ENCODE measurements around the gene FIGNL1. TPM values are rescaled to one million over a fixed set of nuclear protein-coding genes. Genes with fewer than 3 reads are reported as not detected.

Gene FIGNL1
- total and polyA plus RNA-seq, 8 donors: 1.3 to 4.1 (median 2.7) TPM

DNA sequence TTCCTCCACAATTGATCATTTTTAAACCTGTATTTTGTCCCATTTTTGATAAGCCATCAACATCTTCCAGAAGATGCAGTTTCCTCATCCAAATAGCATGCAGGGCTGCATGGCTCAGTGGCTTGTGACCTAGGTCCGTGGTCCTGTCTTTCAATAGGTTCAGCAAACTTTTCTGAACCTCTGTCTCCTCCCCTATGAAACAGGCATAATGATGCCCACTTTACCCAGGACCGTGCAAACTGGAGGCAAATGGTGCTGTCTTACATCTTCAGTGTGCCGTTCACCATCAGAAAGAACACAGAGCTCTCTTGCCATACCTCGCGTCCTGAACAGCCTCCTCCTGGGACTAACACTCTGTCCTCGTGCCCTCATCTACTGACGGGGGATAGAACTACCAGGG is 22.3 kb upstream of the FIGNL1 start:
- Histone ChIP-seq H3K4me1 (peaks cover 0 to 4% (median 0%) of the 10 kb centered on the region in 3 donors), H3K9me3 (no peaks in the 10 kb centered on the region), H3K4me3 (no peak overlapping the region), H3K36me3 (no peaks in the 10 kb centered on the region), H3K27ac (no peak overlapping the region), H3K27me3 (no peaks in the 10 kb centered on the region)
- no peak for DNase-seq
- intact Hi-C loops (cut with DNase I): loop anchor here in 2 of 3 donors (5.0 to 10.0 kb wide), 4 partner anchors 112 to 680 kb away; no protein-coding TSS in a partner anchor
- TF ChIP-seq, protein P1, sequence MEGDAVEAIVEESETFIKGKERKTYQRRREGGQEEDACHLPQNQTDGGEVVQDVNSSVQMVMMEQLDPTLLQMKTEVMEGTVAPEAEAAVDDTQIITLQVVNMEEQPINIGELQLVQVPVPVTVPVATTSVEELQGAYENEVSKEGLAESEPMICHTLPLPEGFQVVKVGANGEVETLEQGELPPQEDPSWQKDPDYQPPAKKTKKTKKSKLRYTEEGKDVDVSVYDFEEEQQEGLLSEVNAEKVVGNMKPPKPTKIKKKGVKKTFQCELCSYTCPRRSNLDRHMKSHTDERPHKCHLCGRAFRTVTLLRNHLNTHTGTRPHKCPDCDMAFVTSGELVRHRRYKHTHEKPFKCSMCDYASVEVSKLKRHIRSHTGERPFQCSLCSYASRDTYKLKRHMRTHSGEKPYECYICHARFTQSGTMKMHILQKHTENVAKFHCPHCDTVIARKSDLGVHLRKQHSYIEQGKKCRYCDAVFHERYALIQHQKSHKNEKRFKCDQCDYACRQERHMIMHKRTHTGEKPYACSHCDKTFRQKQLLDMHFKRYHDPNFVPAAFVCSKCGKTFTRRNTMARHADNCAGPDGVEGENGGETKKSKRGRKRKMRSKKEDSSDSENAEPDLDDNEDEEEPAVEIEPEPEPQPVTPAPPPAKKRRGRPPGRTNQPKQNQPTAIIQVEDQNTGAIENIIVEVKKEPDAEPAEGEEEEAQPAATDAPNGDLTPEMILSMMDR (IDR thresholded peaks at IDR 0.05): no peak
- WGBS, 2 donors: 94 to 99% methylated on average over 7 of the region's 7 CpGs
- ATAC-seq: no peak
- FAIRE-seq: no peak

DNA sequence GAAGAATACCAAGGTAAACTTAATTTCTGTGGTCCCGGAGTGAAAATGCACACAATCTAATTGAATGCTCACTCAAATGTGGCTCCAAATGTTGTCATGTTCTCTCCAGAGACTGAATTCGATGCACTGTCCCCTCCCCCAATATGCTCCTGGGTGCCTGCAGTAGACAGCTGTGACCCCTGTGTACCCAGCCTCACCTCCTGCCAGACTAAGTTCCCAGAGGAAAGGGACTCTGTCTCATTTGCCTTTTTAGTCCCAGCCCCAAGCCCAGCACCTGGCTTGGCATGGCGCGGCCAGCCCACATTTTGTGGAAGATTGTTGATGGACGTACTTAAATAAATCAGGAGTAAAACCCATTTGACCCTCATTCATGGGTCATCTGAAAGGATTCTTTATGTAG is 21.8 kb upstream of the FIGNL1 start:
- intact Hi-C loops (cut with DNase I): loop anchor here in 2 of 3 donors (5.0 to 10.0 kb wide), 4 partner anchors 113 to 680 kb away; no protein-coding TSS in a partner anchor
- Histone ChIP-seq H3K27ac (no peak overlapping the region), H3K4me1 (peaks cover 0 to 4% (median 0%) of the 10 kb centered on the region in 3 donors), H3K36me3 (no peaks in the 10 kb centered on the region), H3K4me3 (no peak overlapping the region), H3K27me3 (no peaks in the 10 kb centered on the region), H3K9me3 (no peaks in the 10 kb centered on the region)
- TF ChIP-seq, protein P1 (IDR thresholded peaks at IDR 0.05): no peak
- FAIRE-seq (no peak), ATAC-seq (no peak), DNase-seq (no peak)
- 90 to 93% methylated on average over 5 of the region's 5 CpGs for WGBS, 2 donors

DNA sequence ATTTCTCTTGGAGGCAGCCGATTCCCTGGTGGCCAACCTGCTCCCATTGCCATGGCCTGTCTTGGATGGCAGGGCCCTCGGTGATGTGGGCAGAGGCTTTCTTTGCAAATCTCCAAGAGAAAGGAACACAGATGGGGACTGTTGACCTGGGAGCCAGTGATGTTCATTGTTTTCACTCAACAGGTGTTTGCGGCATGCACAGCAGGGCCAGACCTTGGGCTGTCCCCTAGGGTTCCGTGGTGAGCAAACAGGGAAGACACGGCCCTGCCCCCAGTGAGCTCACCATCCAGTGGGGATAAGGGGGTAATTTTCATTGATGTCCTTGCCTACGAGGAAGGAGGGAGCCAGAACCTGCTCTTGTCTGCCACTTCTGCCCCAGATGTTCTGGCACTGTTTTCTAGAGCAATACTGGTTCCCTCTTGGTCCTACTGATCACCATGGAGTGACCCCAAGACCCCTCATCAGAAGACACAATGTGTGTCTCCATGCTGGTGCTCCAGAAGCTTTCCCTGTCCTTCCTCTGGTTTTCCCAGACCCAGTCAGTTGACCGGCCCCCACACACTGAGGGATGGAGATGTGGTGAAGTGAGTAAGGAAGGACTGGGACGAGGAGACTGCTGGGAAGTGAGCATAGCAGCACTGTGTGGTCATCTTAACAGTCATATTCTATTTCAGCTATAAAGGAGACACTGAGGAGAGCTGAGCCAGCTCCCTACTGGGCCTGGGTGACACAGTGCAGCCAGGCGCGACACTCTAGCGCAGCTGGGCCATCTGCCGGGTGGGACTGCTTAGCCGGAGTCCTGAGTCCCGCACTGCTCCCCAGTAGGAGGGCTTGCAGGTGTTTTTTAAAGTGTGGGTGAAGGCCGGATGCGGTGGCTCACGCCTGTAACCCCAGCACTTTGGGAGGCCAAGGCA is 20.4 kb upstream of the FIGNL1 start:
- TF ChIP-seq, protein P1 (IDR thresholded peaks at IDR 0.05): no peak
- FAIRE-seq: no peak
- no peaks in the 10 kb centered on the region for H3K27me3 ChIP-seq
- no peaks in the 10 kb centered on the region for H3K9me3 ChIP-seq
- H3K27ac ChIP-seq: no peak overlapping the region
- no peaks in the 10 kb centered on the region for H3K36me3 ChIP-seq
- H3K4me3 ChIP-seq: no peak overlapping the region
- H3K4me1 ChIP-seq: peaks cover 0 to 4% (median 0%) of the 10 kb centered on the region in 3 donors
- DNase-seq: no peak
- no peak for ATAC-seq
- WGBS, 2 donors: 94% methylated on average over 17 of the region's 17 CpGs
- intact Hi-C loops (cut with DNase I): loop anchor here in 2 of 3 donors (5.0 to 10.0 kb wide), 4 partner anchors 114 to 682 kb away; no protein-coding TSS in a partner anchor

DNA sequence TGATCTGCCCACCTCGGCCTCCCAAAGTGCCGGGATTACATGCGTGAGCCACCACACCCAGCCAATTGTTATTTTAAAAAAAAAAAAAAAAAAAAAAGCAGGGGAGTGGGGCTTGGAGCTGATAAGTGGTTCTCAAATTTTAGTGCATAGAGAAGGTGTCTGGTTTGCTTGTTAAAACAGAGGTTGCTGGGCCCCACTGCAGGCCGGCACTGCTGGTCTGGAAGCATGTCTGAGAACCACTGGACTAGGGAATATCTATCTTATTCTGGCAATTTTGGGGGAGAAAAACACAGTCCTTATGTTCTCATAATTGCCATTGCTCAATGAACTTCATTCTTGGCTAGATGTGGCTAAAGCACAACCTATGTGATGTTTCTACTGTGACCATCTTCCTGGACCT is 19.0 kb upstream of the FIGNL1 start:
- Histone ChIP-seq H3K4me1 (peaks cover 0 to 4% (median 0%) of the 10 kb centered on the region in 3 donors), H3K27ac (no peak overlapping the region), H3K27me3 (no peaks in the 10 kb centered on the region), H3K36me3 (no peaks in the 10 kb centered on the region), H3K9me3 (no peaks in the 10 kb centered on the region), H3K4me3 (no peak overlapping the region)
- FAIRE-seq (no peak), DNase-seq (no peak), ATAC-seq (no peak)
- 97 to 99% methylated on average over 4 of the region's 4 CpGs for WGBS, 2 donors
- TF ChIP-seq, protein P1 (IDR thresholded peaks at IDR 0.05): no peak
- intact Hi-C loops (cut with DNase I): no loop called here
